ENCODE data around the gene IL19.

The IL19 gene

GRCh38 chr1:206887701-206888100 lies 117.1 kb downstream of the IL19 start:
- Histone ChIP-seq H3K27me3 (ENCODE audit: low read length) (no peaks in the 10 kb centered on the region), H3K4me2 (ENCODE audit: low read depth, low read length, poor library complexity, severe bottlenecking) (no peak overlapping the region)

GRCh38 chr1:206890125-206891060 lies 119.8 kb downstream of the IL19 start:
- Histone ChIP-seq H3K4me3 (ENCODE audit: insufficient read depth, low read length, poor library complexity, severe bottlenecking) (no peak overlapping the region), H3K27ac (ENCODE audit: low read depth, low read length) (no peak overlapping the region), H3K9ac (ENCODE audit: low read length) (no peak overlapping the region), H4K20me1 (ENCODE audit: low read depth, low read length) (no peaks in the 10 kb centered on the region), H3K79me2 (ENCODE audit: insufficient read depth, low read length) (no peaks in the 10 kb centered on the region), H3K36me3 (ENCODE audit: low read length) (no peaks in the 10 kb centered on the region), H3K9me2 (replicated peaks; ENCODE audit: insufficient read depth, low read length) (no peaks in the 10 kb centered on the region), H3F3A (ENCODE audit: insufficient read depth) (no peaks in the 10 kb centered on the region), H3K27me3 (ENCODE audit: low read length) (no peaks in the 10 kb centered on the region), H2AFZ (ENCODE audit: low read depth, low read length, severe bottlenecking) (no peak overlapping the region), H3K4me2 (ENCODE audit: low read depth, low read length, poor library complexity, severe bottlenecking) (no peak overlapping the region), H3K9me3 (ENCODE audit: insufficient read depth, low read length) (no peaks in the 10 kb centered on the region)
- TF ChIP-seq EZH2phosphoT487 (conservative IDR thresholded peaks at IDR 0.05; ENCODE audit: low read length): no peak
- TF ChIP-seq CTCF (IDR thresholded peaks at IDR 0.05; ENCODE audit: insufficient read depth, low read length, poor library complexity, severe bottlenecking): no peak

More at GRCh38 chr1:206887701-206888100, 117.1 kb downstream of the IL19 start:
- Histone ChIP-seq H3K36me3 (ENCODE audit: low read length) (no peaks in the 10 kb centered on the region), H3K79me2 (ENCODE audit: insufficient read depth, low read length) (no peaks in the 10 kb centered on the region), H3F3A (ENCODE audit: insufficient read depth) (no peaks in the 10 kb centered on the region), H4K20me1 (ENCODE audit: low read depth, low read length) (no peaks in the 10 kb centered on the region), H3K27ac (ENCODE audit: low read depth, low read length) (no peak overlapping the region), H3K9me2 (replicated peaks; ENCODE audit: insufficient read depth, low read length) (no peaks in the 10 kb centered on the region), H3K4me3 (ENCODE audit: insufficient read depth, low read length, poor library complexity, severe bottlenecking) (no peak overlapping the region), H2AFZ (ENCODE audit: low read depth, low read length, severe bottlenecking) (no peak overlapping the region), H3K9ac (ENCODE audit: low read length) (no peak overlapping the region), H3K9me3 (ENCODE audit: insufficient read depth, low read length) (no peaks in the 10 kb centered on the region)
- TF ChIP-seq CTCF (IDR thresholded peaks at IDR 0.05; ENCODE audit: insufficient read depth, low read length, poor library complexity, severe bottlenecking) (no peak), EZH2phosphoT487 (conservative IDR thresholded peaks at IDR 0.05; ENCODE audit: low read length) (no peak)

- Histone ChIP-seq H4K20me1 (ENCODE audit: low read depth, low read length) (no peaks in the 10 kb centered on the region), H3F3A (ENCODE audit: insufficient read depth) (no peaks in the 10 kb centered on the region), H3K4me3 (ENCODE audit: insufficient read depth, low read length, poor library complexity, severe bottlenecking) (no peak overlapping the region), H3K36me3 (ENCODE audit: low read length) (no peaks in the 10 kb centered on the region), H3K79me2 (ENCODE audit: insufficient read depth, low read length) (no peaks in the 10 kb centered on the region), H3K9ac (ENCODE audit: low read length) (no peak overlapping the region), H3K9me2 (replicated peaks; ENCODE audit: insufficient read depth, low read length) (no peaks in the 10 kb centered on the region), H3K9me3 (ENCODE audit: insufficient read depth, low read length) (no peaks in the 10 kb centered on the region), H3K4me2 (ENCODE audit: low read depth, low read length, poor library complexity, severe bottlenecking) (no peak overlapping the region), H3K27ac (ENCODE audit: low read depth, low read length) (no peak overlapping the region), H2AFZ (ENCODE audit: low read depth, low read length, severe bottlenecking) (no peak overlapping the region), H3K27me3 (ENCODE audit: low read length) (no peaks in the 10 kb centered on the region)
- TF ChIP-seq CTCF (IDR thresholded peaks at IDR 0.05; ENCODE audit: insufficient read depth, low read length, poor library complexity, severe bottlenecking): no peak
- TF ChIP-seq EZH2phosphoT487 (conservative IDR thresholded peaks at IDR 0.05; ENCODE audit: low read length): no peak
Observed at GRCh38 chr1:206891412-206891811, 120.8 kb downstream of the IL19 start.
